GM23338 (cell line): Measurements from ENCODE around the gene AKAP9. TPM values are rescaled to one million over a fixed set of nuclear protein-coding genes. Genes with fewer than 3 reads are reported as not detected.

Experiments used
- ATAC-seq: fragments of 200-7000 bp; cut with Tn5 transposase; 3 replicates; pipeline ENCODE4 v1.9.1; 2020
- DNase-seq: peaks from one replicate; pipeline ENCODE4 v3.0.0-alpha.2; 2015; ENCODE audit warnings: low spot score
- H2AFZ ChIP-seq: fragments of 200-600 bp; sonication (generic); 2 replicates; pipeline ENCODE4 v1.8.0; 2016; ENCODE audit warnings: antibody characterized with exemption, mild to moderate bottlenecking, moderate library complexity
- H3F3A ChIP-seq: fragments of 200-600 bp; sonication (generic); replicated peaks from 2 replicates; pipeline ENCODE4 v1.8.0; 2017; ENCODE audit warnings: antibody characterized with exemption, mixed run types, low read depth
- H3K27ac ChIP-seq: fragments of 200-600 bp; sonication (generic); 2 replicates; pipeline ENCODE4 v1.6.1; 2016; ENCODE audit warnings: low read depth
- H3K27me3 ChIP-seq: fragments of 200-600 bp; sonication (generic); 2 replicates; pipeline ENCODE4 v1.8.0; 2016; ENCODE audit warnings: mild to moderate bottlenecking, mixed run types, moderate library complexity; ENCODE audit not compliant: insufficient read depth
- H3K36me3 ChIP-seq: fragments of 200-600 bp; sonication (generic); 2 replicates; pipeline ENCODE4 v1.8.0; 2016; ENCODE audit warnings: mild to moderate bottlenecking; ENCODE audit not compliant: insufficient read depth
- H3K4me1 ChIP-seq: fragments of 200-600 bp; sonication (generic); 2 replicates; pipeline ENCODE4 v1.8.0; 2016; ENCODE audit warnings: mild to moderate bottlenecking, moderate library complexity; ENCODE audit not compliant: insufficient read depth
- H3K4me2 ChIP-seq: fragments of 200-600 bp; sonication (generic); 2 replicates; pipeline ENCODE4 v1.7.1; 2017; ENCODE audit warnings: mixed run types
- H3K4me3 ChIP-seq: fragments of 200-600 bp; sonication (generic); 2 replicates; pipeline ENCODE4 v1.6.1; 2016; ENCODE audit warnings: mixed run types
- H3K79me2 ChIP-seq: fragments of 200-600 bp; sonication (generic); replicated peaks from 2 replicates; pipeline ENCODE4 v1.8.0; 2017; ENCODE audit warnings: mild to moderate bottlenecking; ENCODE audit not compliant: insufficient read depth
- H3K9me2 ChIP-seq: fragments of 200-600 bp; sonication (generic); 2 replicates; pipeline ENCODE4 v1.8.0; 2017; ENCODE audit not compliant: insufficient read depth
- H4K20me1 ChIP-seq: fragments of 200-600 bp; sonication (generic); replicated peaks from 2 replicates; pipeline ENCODE4 v1.8.0; 2017; ENCODE audit warnings: mild to moderate bottlenecking; ENCODE audit not compliant: insufficient read depth
- H3K27ac Mint-ChIP-seq: 2 replicates; pipeline ENCODE4 v1.8.0; 2020; ENCODE audit warnings: inconsistent platforms, mild to moderate bottlenecking, moderate library complexity, mixed read lengths
- H3K27me3 Mint-ChIP-seq: 3 replicates; pipeline ENCODE4 v1.8.0; 2022; ENCODE audit warnings: low read depth, mild to moderate bottlenecking, moderate library complexity, mixed read lengths, inconsistent platforms; ENCODE audit not compliant: insufficient read depth, poor library complexity
- H3K36me3 Mint-ChIP-seq: 3 replicates; pipeline ENCODE4 v1.8.0; 2021; ENCODE audit warnings: low read depth, mild to moderate bottlenecking, inconsistent platforms, moderate library complexity, mixed read lengths
- H3K4me1 Mint-ChIP-seq: 3 replicates; pipeline ENCODE4 v1.8.0; 2020; ENCODE audit warnings: mild to moderate bottlenecking, inconsistent platforms, mixed read lengths
- H3K4me3 Mint-ChIP-seq: 3 replicates; pipeline ENCODE4 v1.8.0; 2021; ENCODE audit warnings: moderate library complexity, mild to moderate bottlenecking, inconsistent platforms, mixed read lengths
- H3K9me3 Mint-ChIP-seq: 3 replicates; pipeline ENCODE4 v1.8.0; 2020; ENCODE audit warnings: moderate library complexity, mild to moderate bottlenecking, inconsistent platforms, mixed read lengths
- EZH2 ChIP-seq: fragments of 200-600 bp; sonication (generic); IDR thresholded peaks from one replicate; pipeline ENCODE4 v1.8.0; 2017; ENCODE audit warnings: antibody characterized with exemption, mild to moderate bottlenecking, low read depth; ENCODE audit not compliant: unreplicated experiment
- EZH2phosphoT487 ChIP-seq: fragments of 200-600 bp; sonication (generic); IDR thresholded peaks from one replicate; pipeline ENCODE4 v1.8.1; 2018; ENCODE audit warnings: antibody characterized with exemption; ENCODE audit not compliant: unreplicated experiment
- NANOG ChIP-seq: IDR thresholded peaks from 2 replicates; pipeline ENCODE4 v1.6.1; 2016; ENCODE audit warnings: antibody characterized with exemption, borderline replicate concordance
- POLR2AphosphoS5 ChIP-seq: IDR thresholded peaks from 2 replicates; pipeline ENCODE4 v1.6.1; 2016; ENCODE audit warnings: antibody characterized with exemption, low read depth
- STAT1 ChIP-seq: IDR thresholded peaks from one replicate; pipeline ENCODE4 v1.6.1; 2016; ENCODE audit warnings: antibody characterized with exemption; ENCODE audit not compliant: unreplicated experiment
- ZNF114 ChIP-seq: fragments of 250-450 bp; sonication (Bioruptor Pico); IDR thresholded peaks from 2 replicates; pipeline ENCODE4 v1.5.0; 2020; ENCODE audit warnings: mild to moderate bottlenecking, moderate library complexity
- polyA plus RNA-seq: library from polyadenylated mRNA; unstranded; fragments of >200 nt; fragmentation: Nextera tagmentation; extraction: Ambion mirVana; gene quantifications from 2 replicates; pipeline ENCODE4 v1.2.1, GENCODE V29; 2016
- total RNA-seq: library from RNA; depleted of rRNA; stranded (reverse); fragments of >200 nt; shearing (Covaris generic); gene quantifications from 2 replicates; pipeline ENCODE4 v1.2.3, GENCODE V29; 2014
- TF ChIP-seq, protein P1 (sequence below), 2 experiments: fragments of 200-600 bp in 1 of 2; sonication (generic) in 1 of 2; conservative IDR thresholded peaks; 2 replicates each; pipeline versions ENCODE4 v1.5.1 to v1.6.1; 2016 to 2017; ENCODE audit warnings: antibody characterized with exemption in 2 of 2, low read depth in 2 of 2, mild to moderate bottlenecking in 2 of 2, moderate library complexity in 1 of 2
- TF ChIP-seq, protein P2 (sequence below): IDR thresholded peaks from 2 replicates; pipeline ENCODE4 v1.6.1; 2016; ENCODE audit warnings: antibody characterized with exemption

The AKAP9 gene
- total and polyA plus RNA-seq, 2 experiments from 2014 or later, result 33.5 to 67.4 TPM

GRCh38 chr7:92155108-92155739, 214.6 kb downstream of the AKAP9 start (continued):
- no peak for TF ChIP-seq POLR2AphosphoS5

DNA sequence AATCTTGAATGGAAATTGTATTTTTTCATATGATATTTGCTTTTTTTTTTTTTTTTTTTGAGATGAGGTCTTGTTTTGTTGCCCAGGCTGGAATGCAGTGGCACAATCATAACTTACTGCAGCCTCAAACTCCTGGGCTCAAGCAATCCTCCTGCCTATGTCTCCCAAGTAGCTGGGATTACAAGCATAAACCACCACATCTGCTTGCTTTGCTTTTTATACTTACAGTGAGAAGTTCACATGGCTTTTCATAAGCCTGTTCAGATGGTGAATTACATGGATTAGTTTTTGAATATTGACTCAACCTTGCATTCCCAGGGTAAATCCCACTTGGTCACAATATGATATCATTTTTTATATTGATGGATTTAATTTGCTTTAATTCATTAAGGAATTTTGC, 216.3 kb downstream of the AKAP9 start:
- no peaks in the 10 kb centered on the region for H3K27me3 ChIP-seq
- DNase-seq (no peak), ATAC-seq (no peak)
- TF ChIP-seq, protein P1, sequence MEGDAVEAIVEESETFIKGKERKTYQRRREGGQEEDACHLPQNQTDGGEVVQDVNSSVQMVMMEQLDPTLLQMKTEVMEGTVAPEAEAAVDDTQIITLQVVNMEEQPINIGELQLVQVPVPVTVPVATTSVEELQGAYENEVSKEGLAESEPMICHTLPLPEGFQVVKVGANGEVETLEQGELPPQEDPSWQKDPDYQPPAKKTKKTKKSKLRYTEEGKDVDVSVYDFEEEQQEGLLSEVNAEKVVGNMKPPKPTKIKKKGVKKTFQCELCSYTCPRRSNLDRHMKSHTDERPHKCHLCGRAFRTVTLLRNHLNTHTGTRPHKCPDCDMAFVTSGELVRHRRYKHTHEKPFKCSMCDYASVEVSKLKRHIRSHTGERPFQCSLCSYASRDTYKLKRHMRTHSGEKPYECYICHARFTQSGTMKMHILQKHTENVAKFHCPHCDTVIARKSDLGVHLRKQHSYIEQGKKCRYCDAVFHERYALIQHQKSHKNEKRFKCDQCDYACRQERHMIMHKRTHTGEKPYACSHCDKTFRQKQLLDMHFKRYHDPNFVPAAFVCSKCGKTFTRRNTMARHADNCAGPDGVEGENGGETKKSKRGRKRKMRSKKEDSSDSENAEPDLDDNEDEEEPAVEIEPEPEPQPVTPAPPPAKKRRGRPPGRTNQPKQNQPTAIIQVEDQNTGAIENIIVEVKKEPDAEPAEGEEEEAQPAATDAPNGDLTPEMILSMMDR (conservative IDR thresholded peaks at IDR 0.05; ENCODE audit: low read depth in 2 of 2), result no peak
- TF ChIP-seq EZH2phosphoT487 (no peak), STAT1 (no peak), NANOG (no peak), POLR2AphosphoS5 (no peak), EZH2 (no peak)
- H3K27ac Mint-ChIP-seq, result no peak overlapping the region
- H3F3A ChIP-seq, result no peaks in the 10 kb centered on the region
- no peaks in the 10 kb centered on the region for H3K9me3 Mint-ChIP-seq
- no peaks in the 10 kb centered on the region for H3K4me1 Mint-ChIP-seq
- H4K20me1 ChIP-seq, result no peaks in the 10 kb centered on the region
- H3K4me3 Mint-ChIP-seq, result no peak overlapping the region
- H3K4me2 ChIP-seq, result no peak overlapping the region
- no peak overlapping the region for H3K27ac ChIP-seq
- H3K4me3 ChIP-seq, result no peak overlapping the region
- H3K4me1 ChIP-seq, result no peaks in the 10 kb centered on the region
- no peaks in the 10 kb centered on the region for H3K9me2 ChIP-seq
- H2AFZ ChIP-seq, result no peak overlapping the region
- H3K79me2 ChIP-seq, result no peaks in the 10 kb centered on the region
- no peaks in the 10 kb centered on the region for H3K36me3 Mint-ChIP-seq
- no peaks in the 10 kb centered on the region for H3K36me3 ChIP-seq
- peaks cover 2% of the 10 kb centered on the region for H3K27me3 Mint-ChIP-seq

DNA sequence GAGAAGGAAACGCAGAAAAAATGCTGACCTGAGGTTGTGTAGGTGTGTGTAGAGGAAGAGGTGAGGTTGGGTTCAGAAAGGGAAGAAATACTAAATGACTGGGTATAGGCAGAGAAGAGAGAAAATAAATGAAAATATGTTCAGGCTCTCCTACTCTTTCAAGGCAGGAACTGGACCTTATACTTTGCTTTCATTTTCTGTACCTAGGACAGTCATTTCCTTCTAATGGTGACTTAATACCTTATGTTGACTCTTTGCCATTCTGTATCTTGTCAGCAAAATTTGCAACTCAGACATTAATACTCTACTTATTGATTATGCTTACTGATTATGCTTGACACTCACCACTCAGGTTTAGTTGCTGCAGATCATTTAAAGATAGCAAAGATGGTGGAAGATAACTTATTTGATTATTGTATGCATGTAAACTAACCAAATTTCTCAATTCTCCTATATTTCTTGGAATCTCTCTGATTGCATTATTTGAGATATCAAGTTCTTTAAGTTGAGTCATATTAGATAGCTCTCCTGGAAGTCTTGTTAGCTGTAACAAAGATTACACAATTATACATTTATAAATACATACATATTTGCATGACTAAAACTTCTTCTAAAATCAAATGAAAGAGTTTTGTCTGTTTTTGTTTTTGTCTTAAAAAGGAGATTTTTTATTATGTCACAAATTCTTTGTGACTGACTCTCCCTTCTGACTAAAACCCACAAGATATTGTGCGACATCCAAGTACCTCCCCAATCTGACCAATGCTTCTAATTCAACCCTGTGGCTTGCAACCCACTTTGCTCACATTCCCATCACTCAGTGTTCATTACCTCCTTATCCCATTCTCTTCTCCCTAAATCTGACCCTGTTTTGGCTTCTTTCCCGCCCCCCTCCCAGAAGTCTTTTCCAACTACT, 218.3 kb downstream of the AKAP9 start:
- H3K27ac ChIP-seq, result no peak overlapping the region
- H3K4me1 ChIP-seq, result no peaks in the 10 kb centered on the region
- H3K27me3 ChIP-seq, result no peaks in the 10 kb centered on the region
- no peak overlapping the region for H3K4me3 ChIP-seq
- no peaks in the 10 kb centered on the region for H3K9me2 ChIP-seq
- no peaks in the 10 kb centered on the region for H4K20me1 ChIP-seq
- Mint-ChIP-seq H3K4me1 (no peaks in the 10 kb centered on the region), H3K27me3 (no peaks in the 10 kb centered on the region), H3K4me3 (no peak overlapping the region), H3K27ac (no peak overlapping the region), H3K9me3 (no peaks in the 10 kb centered on the region), H3K36me3 (no peaks in the 10 kb centered on the region)
- H3K4me2 ChIP-seq, result no peak overlapping the region
- no peak for DNase-seq
- H3F3A ChIP-seq, result no peaks in the 10 kb centered on the region
- no peak for ATAC-seq
- H3K36me3 ChIP-seq, result no peaks in the 10 kb centered on the region
- H2AFZ ChIP-seq, result no peak overlapping the region
- no peaks in the 10 kb centered on the region for H3K79me2 ChIP-seq
- no peak for TF ChIP-seq ZNF114 (CRISPR knock-in tag)
- no peak for TF ChIP-seq POLR2AphosphoS5
- TF ChIP-seq STAT1, result no peak
- TF ChIP-seq, protein P2, sequence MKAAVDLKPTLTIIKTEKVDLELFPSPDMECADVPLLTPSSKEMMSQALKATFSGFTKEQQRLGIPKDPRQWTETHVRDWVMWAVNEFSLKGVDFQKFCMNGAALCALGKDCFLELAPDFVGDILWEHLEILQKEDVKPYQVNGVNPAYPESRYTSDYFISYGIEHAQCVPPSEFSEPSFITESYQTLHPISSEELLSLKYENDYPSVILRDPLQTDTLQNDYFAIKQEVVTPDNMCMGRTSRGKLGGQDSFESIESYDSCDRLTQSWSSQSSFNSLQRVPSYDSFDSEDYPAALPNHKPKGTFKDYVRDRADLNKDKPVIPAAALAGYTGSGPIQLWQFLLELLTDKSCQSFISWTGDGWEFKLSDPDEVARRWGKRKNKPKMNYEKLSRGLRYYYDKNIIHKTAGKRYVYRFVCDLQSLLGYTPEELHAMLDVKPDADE, result no peak
- TF ChIP-seq EZH2phosphoT487, result no peak
- no peak for TF ChIP-seq EZH2
- TF ChIP-seq NANOG, result no peak
